Superior temporal gyrus (tissue), 1 donor: ENCODE data around the gene DMRT1.

Experiments used
- DNase-seq: peaks from one replicate; pipeline ENCODE4 v3.0.0-alpha.2; 2016; ENCODE audit errors: extremely low spot score

Gene DMRT1

GRCh38 chr9:971901-972500 lies 130.5 kb downstream of the DMRT1 start:
- DNase-seq: no peak

GRCh38 chr9:972501-973294 lies 131.2 kb downstream of the DMRT1 start:
- DNase-seq: no peak

GRCh38 chr9:973295-973834 lies 131.9 kb downstream of the DMRT1 start:
- DNase-seq: no peak

GRCh38 chr9:974031-974995 lies 132.8 kb downstream of the DMRT1 start:
- no peak for DNase-seq

- DNase-seq: no peak
These were observed 133.7 kb downstream of the DMRT1 start for GRCh38 chr9:974996-975739.

- DNase-seq: no peak
These were observed 134.3 kb downstream of the DMRT1 start for GRCh38 chr9:975740-976257.

GRCh38 chr9:976258-976942 lies 134.9 kb downstream of the DMRT1 start, which contains the start of gene DMRT3:
TSS of gene DMRT3 (plus strand) at chr9:976655. CDS start at chr9:977002, 347 bp downstream.
- DNase-seq: no peak

- no peak for DNase-seq
These were observed 135.7 kb downstream of the DMRT1 start for GRCh38 chr9:976943-977837.

- DNase-seq: no peak
These were observed 136.6 kb downstream of the DMRT1 start for GRCh38 chr9:977838-978830.

GRCh38 chr9:979983-980382 lies 138.5 kb downstream of the DMRT1 start:
- DNase-seq: no peak

GRCh38 chr9:980640-981039 lies 139.1 kb downstream of the DMRT1 start:
- DNase-seq: no peak

GRCh38 chr9:981491-981898 lies 140.0 kb downstream of the DMRT1 start:
- no peak for DNase-seq

- no peak for DNase-seq
These were observed 141.1 kb downstream of the DMRT1 start for GRCh38 chr9:982394-983230.

- DNase-seq: no peak
These were observed 152.5 kb downstream of the DMRT1 start for GRCh38 chr9:994005-994404.

- no peak for DNase-seq
These were observed 153.7 kb downstream of the DMRT1 start for GRCh38 chr9:995192-995591.

GRCh38 chr9:995781-996180 lies 154.3 kb downstream of the DMRT1 start:
- DNase-seq: no peak
